GM12878 (cell line): Measurements from ENCODE around the gene TDRD9. TPM values are rescaled to one million over a fixed set of nuclear protein-coding genes. Genes with fewer than 3 reads are reported as not detected.

Experiments
- ATAC-seq: fragments of 200-7000 bp; cut with Tn5 transposase; 3 replicates; pipeline ENCODE4 v1.9.1; 2020; ENCODE audit warnings: mild to moderate bottlenecking, moderate library complexity
- BruUV-seq: library from RNA; stranded (reverse); fragments of 400-500 nt; replicated peaks from 2 replicates; lab custom pipeline; 2021; lab: Mats Ljungman, UMichigan
- CTCF ChIA-PET: fragments of 300-600 bp; sonication (Branson Sonifier 250); formaldehyde crosslinking; extraction: SDS; loops from one replicate; lab custom pipeline; 2021; ENCODE audit warnings: inconsistent platforms; lab: Yijun Ruan, JAX
- POLR2A ChIA-PET: fragments of 350-600 bp; formaldehyde crosslinking; extraction: SDS; loops from one replicate; lab custom pipeline; 2021; ENCODE audit warnings: inconsistent platforms; lab: Charles Lee
- RAD21 ChIA-PET: fragments of 300-600 bp; sonication (Branson Sonifier 250); formaldehyde crosslinking; loops from one replicate; lab custom pipeline; 2023; ENCODE audit warnings: antibody characterized with exemption; ENCODE audit not compliant: unreplicated experiment; lab: Charles Lee
- SMC1A ChIA-PET: fragments of 300-600 bp; sonication (Branson Sonifier 250); formaldehyde crosslinking; loops from one replicate; lab custom pipeline; 2023; ENCODE audit not compliant: unreplicated experiment, uncharacterized antibody; lab: Charles Lee
- DNase-seq: peaks from one replicate; pipeline ENCODE4 v3.0.0-alpha.2; 2011; ENCODE audit warnings: low read depth, low spot score
- FAIRE-seq: peaks from 3 replicates; lab custom pipeline; 2011; peaks lifted over from hg19 to GRCh38; lab: Jason Lieb, UNC
- H2AFZ ChIP-seq: 2 replicates; pipeline ENCODE4 v1.6.0; 2011; ENCODE audit warnings: low read depth, low read length, control low read depth; ENCODE audit not compliant: control insufficient read depth
- H3K27ac ChIP-seq: 2 replicates; pipeline ENCODE4 v1.5.1; 2011; ENCODE audit warnings: control low read depth; ENCODE audit not compliant: control insufficient read depth, insufficient read depth
- H3K27me3 ChIP-seq, 2 experiments: replicated peaks in 1 of 2; 2 replicates each; pipeline versions ENCODE4 v1.6.0 to v1.6.1; 2011; ENCODE audit warnings: low read length in 1 of 2; ENCODE audit not compliant: control insufficient read depth in 2 of 2, insufficient read depth in 2 of 2
- H3K36me3 ChIP-seq, 2 experiments: 2 replicates each; pipeline ENCODE4 v1.5.1; 2011; ENCODE audit warnings: low read length in 1 of 2; ENCODE audit not compliant: control insufficient read depth in 2 of 2, insufficient read depth in 2 of 2
- H3K4me1 ChIP-seq: 2 replicates; pipeline ENCODE4 v1.6.1; 2011; ENCODE audit warnings: mild to moderate bottlenecking, low read length, moderate library complexity, mixed read lengths; ENCODE audit not compliant: control insufficient read depth, insufficient read depth
- H3K4me2 ChIP-seq: 2 replicates; pipeline ENCODE4 v1.6.0; 2011; ENCODE audit warnings: control low read depth; ENCODE audit not compliant: control insufficient read depth, insufficient read depth
- H3K4me3 ChIP-seq: fragments of 200-600 bp; sonication (generic); 2 replicates; pipeline ENCODE4 v1.5.1; 2016
- H3K79me2 ChIP-seq: 2 replicates; pipeline ENCODE4 v1.6.0; 2011; ENCODE audit warnings: low read length; ENCODE audit not compliant: control insufficient read depth, insufficient read depth
- H3K9ac ChIP-seq: 2 replicates; pipeline ENCODE4 v1.8.0; 2011; ENCODE audit warnings: low read length, control low read depth, mixed read lengths; ENCODE audit not compliant: control insufficient read depth, insufficient read depth
- H3K9me3 ChIP-seq: replicated peaks from 3 replicates; pipeline ENCODE4 v1.5.1; 2011; ENCODE audit warnings: mild to moderate bottlenecking, low read length; ENCODE audit not compliant: control insufficient read depth, insufficient read depth
- H4K20me1 ChIP-seq: 2 replicates; pipeline ENCODE4 v1.6.0; 2011; ENCODE audit not compliant: control insufficient read depth, insufficient read depth
- CHD2 ChIP-seq: IDR thresholded peaks from 2 replicates; pipeline ENCODE4 v1.6.1; 2011; ENCODE audit warnings: low read depth, low read length, improper control_type of control experiment, borderline replicate concordance
- DPF2 ChIP-seq: fragments of 450-650 bp; IDR thresholded peaks from 2 replicates; pipeline ENCODE4 v1.6.1; 2017; ENCODE audit warnings: mild to moderate bottlenecking
- ETV6 ChIP-seq, 2 experiments: fragments of 450-650 bp in 1 of 2; IDR thresholded peaks in 1 of 2; conservative IDR thresholded peaks in 1 of 2; 2 replicates each; pipeline ENCODE4 v1.6.1; 2014; ENCODE audit warnings: antibody characterized with exemption in 1 of 2, borderline replicate concordance in 1 of 2, low read depth in 1 of 2, mild to moderate bottlenecking in 1 of 2, moderate library complexity in 1 of 2
- KLF5 ChIP-seq: fragments of 450-650 bp; IDR thresholded peaks from 2 replicates; pipeline ENCODE4 v1.6.1; 2014; ENCODE audit warnings: mild to moderate bottlenecking; ENCODE audit not compliant: partially characterized antibody
- MEF2A ChIP-seq: IDR thresholded peaks from 2 replicates; pipeline ENCODE4 v1.6.1; 2011; ENCODE audit warnings: low read depth, mild to moderate bottlenecking, low read length, moderate library complexity; ENCODE audit not compliant: insufficient read depth
- MXI1 ChIP-seq: fragments of 150-350 bp; IDR thresholded peaks from 2 replicates; pipeline ENCODE4 v1.6.1; 2011; ENCODE audit warnings: low read depth, mild to moderate bottlenecking, inconsistent platforms, low read length, improper control_type of control experiment
- NR2C1 ChIP-seq: fragments of 450-650 bp; IDR thresholded peaks from 2 replicates; pipeline ENCODE4 v1.6.1; 2017; ENCODE audit warnings: antibody characterized with exemption, mild to moderate bottlenecking, moderate library complexity
- PAX5 ChIP-seq: IDR thresholded peaks from 2 replicates; pipeline ENCODE4 v1.6.1; 2011; ENCODE audit warnings: low read depth, low read length, borderline replicate concordance
- SPI1 ChIP-seq: IDR thresholded peaks from 2 replicates; pipeline ENCODE4 v1.6.1; 2011; ENCODE audit warnings: low read depth, mild to moderate bottlenecking, low read length, moderate library complexity, borderline replicate concordance; ENCODE audit not compliant: insufficient read depth
- ZZZ3 ChIP-seq: IDR thresholded peaks from 2 replicates; pipeline ENCODE4 v1.6.1; 2011; ENCODE audit warnings: low read depth; ENCODE audit not compliant: control insufficient read depth, insufficient read length
- WGBS: methylation state at CpG from one replicate; pipeline ENCODE4 v1.1.6; 2016; ENCODE audit warnings: low lambda C conversion rate; ENCODE audit not compliant: insufficient replicate concordance, insufficient coverage; ENCODE audit errors: missing lambda C conversion rate; 5-methylcytosine and 5-hydroxymethylcytosine counted together
- in situ Hi-C: fragments of 300-500 bp; cut with MboI; formaldehyde crosslinking; loops from 9 replicates; pipeline ENCODE4 v1.14.3; 2018; ENCODE audit warnings: mixed read lengths
- intact Hi-C: fragments of 100-400 bp; cut with micrococcal nuclease; formaldehyde crosslinking; loops from one replicate; pipeline ENCODE4 v1.14.2; 2022; ENCODE audit not compliant: unreplicated experiment
- polyA plus RNA-seq, 11 experiments: library from polyadenylated mRNA; depleted of rRNA in 4 of 11; unstranded in 6 of 11; stranded (reverse) in 5 of 11; fragments of >200 nt; fragmentation: Nextera tagmentation in 4 of 11; fragmentation: Illumina TruSeq in 1 of 11; extraction: Ambion mirVana in 4 of 11; extraction: Trizol in 1 of 11; gene quantifications; 1 replicate in 1 of 11; 2 replicates in 10 of 11; pipeline versions ENCODE4 v1.2.1 to v1.2.3, GENCODE V29; 2011 to 2016; ENCODE audit warnings: inconsistent platforms in 2 of 11, missing spikeins in 2 of 11, low read depth in 1 of 11
- total RNA-seq, 4 experiments: library from RNA; depleted of rRNA in 3 of 4; stranded (reverse); fragments of >200 nt in 3 of 4; fragmentation: Illumina TruSeq in 1 of 4; extraction: Trizol in 1 of 4; gene quantifications; 2 replicates each; pipeline versions ENCODE4 v1.2.1 to v1.2.3, GENCODE V29; 2013 to 2021
- TF ChIP-seq, protein P1 (sequence below): fragments of 450-650 bp; IDR thresholded peaks from 2 replicates; pipeline ENCODE4 v1.6.1; 2018; ENCODE audit warnings: mild to moderate bottlenecking, low read depth, moderate library complexity; ENCODE audit not compliant: partially characterized antibody
- TF ChIP-seq, protein P2 (sequence below): fragments of 450-650 bp; formaldehyde crosslinking; IDR thresholded peaks from 2 replicates; pipeline ENCODE4 v1.5.0; 2022; ENCODE audit warnings: mild to moderate bottlenecking, missing genetic modification characterization
- TF ChIP-seq, protein P3 (sequence below), 3 experiments: IDR thresholded peaks in 2 of 3; conservative IDR thresholded peaks in 1 of 3; 2 replicates each; pipeline ENCODE4 v1.5.1; 2011; ENCODE audit warnings: low read depth in 3 of 3, low read length in 3 of 3, mild to moderate bottlenecking in 3 of 3, control low read depth in 2 of 3, moderate library complexity in 2 of 3, inconsistent platforms in 1 of 3, mixed read lengths in 1 of 3; ENCODE audit not compliant: control insufficient read depth in 2 of 3, insufficient read depth in 1 of 3; ENCODE audit errors: extremely low read depth in 1 of 3

Gene TDRD9
- total and polyA plus RNA-seq, 10 of the 15 experiments (the other 5 are each of a cell fraction or from before 2014, with no cell fraction given): 0.12 TPM; not detected in 9

DNA sequence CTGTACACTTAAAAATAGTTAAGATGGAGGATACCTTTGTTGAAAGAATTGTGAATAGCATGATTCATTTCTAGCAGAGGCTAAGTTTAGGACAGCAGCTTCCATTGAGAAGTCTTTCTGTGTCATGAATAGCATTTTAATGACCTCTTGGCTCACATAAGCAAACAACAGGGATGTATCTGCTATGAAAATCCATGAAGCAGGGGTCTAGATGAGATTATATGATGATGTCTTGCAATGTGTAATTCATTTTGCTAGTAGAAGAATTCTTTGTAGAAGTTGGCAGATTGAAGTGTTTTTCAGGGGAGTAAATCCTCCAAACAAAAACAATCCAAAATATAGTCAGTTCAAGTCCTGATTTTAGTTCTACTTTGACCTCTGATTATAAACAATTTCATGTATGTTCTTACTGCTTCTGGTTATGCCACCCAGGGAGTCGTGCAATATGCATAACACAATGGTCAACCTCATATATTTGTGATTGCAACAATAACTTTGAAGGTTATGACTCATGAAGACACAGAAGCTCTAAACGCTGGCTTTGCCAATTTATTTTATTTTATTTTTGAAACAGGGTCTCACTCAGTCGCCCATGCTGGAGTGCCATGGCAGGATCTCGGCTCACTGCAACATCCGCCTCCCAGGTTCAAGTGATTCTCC, 21.0 kb downstream of the TDRD9 start:
- ChIA-PET CTCF (no interaction called here), RAD21 (interaction anchor here (0.5 kb wide), 1 partner anchor 139 kb away, joined by 3 read pairs; no protein-coding TSS in a partner anchor), SMC1A (no interaction called here), POLR2A (no interaction called here)
- Histone ChIP-seq H3K9ac (no peak overlapping the region), H3K4me3 (no peak overlapping the region), H4K20me1 (no peaks in the 10 kb centered on the region), H3K79me2 (no peaks in the 10 kb centered on the region), H3K4me2 (no peak overlapping the region), H3K4me1 (no peaks in the 10 kb centered on the region), H3K9me3 (no peaks in the 10 kb centered on the region), H3K27ac (no peak overlapping the region), H3K27me3 (peaks cover 0 to 4% of the 10 kb centered on the region in 2 experiments; a peak in 1 of 4 replicates), H2AFZ (no peak overlapping the region), H3K36me3 (no peaks in the 10 kb centered on the region)
- FAIRE-seq: no peak
- no peak for ATAC-seq
- BruUV-seq: no TSS peak
- whole genome bisulfite sequencing: 46% methylated on average over 5 of the region's 5 CpGs
- DNase-seq: no peak
- intact Hi-C loops (no loop called here), in situ Hi-C loops (no loop called here)
- TF ChIP-seq DPF2: no peak
- no peak for TF ChIP-seq CHD2
- no peak for TF ChIP-seq KLF5
- no peak for TF ChIP-seq SPI1
- TF ChIP-seq, protein P1, sequence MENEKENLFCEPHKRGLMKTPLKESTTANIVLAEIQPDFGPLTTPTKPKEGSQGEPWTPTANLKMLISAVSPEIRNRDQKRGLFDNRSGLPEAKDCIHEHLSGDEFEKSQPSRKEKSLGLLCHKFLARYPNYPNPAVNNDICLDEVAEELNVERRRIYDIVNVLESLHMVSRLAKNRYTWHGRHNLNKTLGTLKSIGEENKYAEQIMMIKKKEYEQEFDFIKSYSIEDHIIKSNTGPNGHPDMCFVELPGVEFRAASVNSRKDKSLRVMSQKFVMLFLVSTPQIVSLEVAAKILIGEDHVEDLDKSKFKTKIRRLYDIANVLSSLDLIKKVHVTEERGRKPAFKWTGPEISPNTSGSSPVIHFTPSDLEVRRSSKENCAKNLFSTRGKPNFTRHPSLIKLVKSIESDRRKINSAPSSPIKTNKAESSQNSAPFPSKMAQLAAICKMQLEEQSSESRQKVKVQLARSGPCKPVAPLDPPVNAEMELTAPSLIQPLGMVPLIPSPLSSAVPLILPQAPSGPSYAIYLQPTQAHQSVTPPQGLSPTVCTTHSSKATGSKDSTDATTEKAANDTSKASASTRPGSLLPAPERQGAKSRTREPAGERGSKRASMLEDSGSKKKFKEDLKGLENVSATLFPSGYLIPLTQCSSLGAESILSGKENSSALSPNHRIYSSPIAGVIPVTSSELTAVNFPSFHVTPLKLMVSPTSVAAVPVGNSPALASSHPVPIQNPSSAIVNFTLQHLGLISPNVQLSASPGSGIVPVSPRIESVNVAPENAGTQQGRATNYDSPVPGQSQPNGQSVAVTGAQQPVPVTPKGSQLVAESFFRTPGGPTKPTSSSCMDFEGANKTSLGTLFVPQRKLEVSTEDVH: no peak
- TF ChIP-seq ZZZ3: no peak
- TF ChIP-seq PAX5: no peak
- TF ChIP-seq, protein P2, sequence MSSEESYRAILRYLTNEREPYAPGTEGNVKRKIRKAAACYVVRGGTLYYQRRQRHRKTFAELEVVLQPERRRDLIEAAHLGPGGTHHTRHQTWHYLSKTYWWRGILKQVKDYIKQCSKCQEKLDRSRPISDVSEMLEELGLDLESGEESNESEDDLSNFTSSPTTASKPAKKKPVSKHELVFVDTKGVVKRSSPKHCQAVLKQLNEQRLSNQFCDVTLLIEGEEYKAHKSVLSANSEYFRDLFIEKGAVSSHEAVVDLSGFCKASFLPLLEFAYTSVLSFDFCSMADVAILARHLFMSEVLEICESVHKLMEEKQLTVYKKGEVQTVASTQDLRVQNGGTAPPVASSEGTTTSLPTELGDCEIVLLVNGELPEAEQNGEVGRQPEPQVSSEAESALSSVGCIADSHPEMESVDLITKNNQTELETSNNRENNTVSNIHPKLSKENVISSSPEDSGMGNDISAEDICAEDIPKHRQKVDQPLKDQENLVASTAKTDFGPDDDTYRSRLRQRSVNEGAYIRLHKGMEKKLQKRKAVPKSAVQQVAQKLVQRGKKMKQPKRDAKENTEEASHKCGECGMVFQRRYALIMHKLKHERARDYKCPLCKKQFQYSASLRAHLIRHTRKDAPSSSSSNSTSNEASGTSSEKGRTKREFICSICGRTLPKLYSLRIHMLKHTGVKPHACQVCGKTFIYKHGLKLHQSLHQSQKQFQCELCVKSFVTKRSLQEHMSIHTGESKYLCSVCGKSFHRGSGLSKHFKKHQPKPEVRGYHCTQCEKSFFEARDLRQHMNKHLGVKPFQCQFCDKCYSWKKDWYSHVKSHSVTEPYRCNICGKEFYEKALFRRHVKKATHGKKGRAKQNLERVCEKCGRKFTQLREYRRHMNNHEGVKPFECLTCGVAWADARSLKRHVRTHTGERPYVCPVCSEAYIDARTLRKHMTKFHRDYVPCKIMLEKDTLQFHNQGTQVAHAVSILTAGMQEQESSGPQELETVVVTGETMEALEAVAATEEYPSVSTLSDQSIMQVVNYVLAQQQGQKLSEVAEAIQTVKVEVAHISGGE (CRISPR knock-in tag): no peak
- no peak for TF ChIP-seq MEF2A
- TF ChIP-seq NR2C1: no peak
- no peak for TF ChIP-seq ETV6 (conservative IDR thresholded peaks at IDR 0.05 in 1 of 2, IDR thresholded peaks at IDR 0.05 in 1 of 2; ENCODE audit: borderline replicate concordance in 1 of 2, low read depth in 1 of 2)
- TF ChIP-seq, protein P3, sequence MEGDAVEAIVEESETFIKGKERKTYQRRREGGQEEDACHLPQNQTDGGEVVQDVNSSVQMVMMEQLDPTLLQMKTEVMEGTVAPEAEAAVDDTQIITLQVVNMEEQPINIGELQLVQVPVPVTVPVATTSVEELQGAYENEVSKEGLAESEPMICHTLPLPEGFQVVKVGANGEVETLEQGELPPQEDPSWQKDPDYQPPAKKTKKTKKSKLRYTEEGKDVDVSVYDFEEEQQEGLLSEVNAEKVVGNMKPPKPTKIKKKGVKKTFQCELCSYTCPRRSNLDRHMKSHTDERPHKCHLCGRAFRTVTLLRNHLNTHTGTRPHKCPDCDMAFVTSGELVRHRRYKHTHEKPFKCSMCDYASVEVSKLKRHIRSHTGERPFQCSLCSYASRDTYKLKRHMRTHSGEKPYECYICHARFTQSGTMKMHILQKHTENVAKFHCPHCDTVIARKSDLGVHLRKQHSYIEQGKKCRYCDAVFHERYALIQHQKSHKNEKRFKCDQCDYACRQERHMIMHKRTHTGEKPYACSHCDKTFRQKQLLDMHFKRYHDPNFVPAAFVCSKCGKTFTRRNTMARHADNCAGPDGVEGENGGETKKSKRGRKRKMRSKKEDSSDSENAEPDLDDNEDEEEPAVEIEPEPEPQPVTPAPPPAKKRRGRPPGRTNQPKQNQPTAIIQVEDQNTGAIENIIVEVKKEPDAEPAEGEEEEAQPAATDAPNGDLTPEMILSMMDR (IDR thresholded peaks at IDR 0.05 in 2 of 3, conservative IDR thresholded peaks at IDR 0.05 in 1 of 3; ENCODE audit: control insufficient read depth in 2 of 3, extremely low read depth in 1 of 3, insufficient read depth in 1 of 3, low read depth in 3 of 3, low read length in 3 of 3): no peak
- TF ChIP-seq MXI1: no peak
